Measurements from ENCODE around the gene UBE2E2.

The UBE2E2 gene

GRCh38 chr3:23459889-23460546, 256.9 kb downstream of the UBE2E2 start:
- Histone ChIP-seq H3F3A (ENCODE audit: control insufficient read depth, insufficient read depth) (no peaks in the 10 kb centered on the region), H3K4me1 (ENCODE audit: control insufficient read depth, low read length) (no peaks in the 10 kb centered on the region), H3K36me3 (ENCODE audit: control insufficient read depth, low read length) (no peaks in the 10 kb centered on the region), H3K4me3 (ENCODE audit: low read length) (no peak overlapping the region), H3K9me2 (replicated peaks; ENCODE audit: control insufficient read depth, low read length) (no peaks in the 10 kb centered on the region), H3K27me3 (ENCODE audit: control insufficient read depth, low read length) (no peaks in the 10 kb centered on the region), H3K27ac (ENCODE audit: low read depth, low read length) (no peak overlapping the region), H3K9me3 (ENCODE audit: control insufficient read depth, insufficient read depth, low read length) (no peaks in the 10 kb centered on the region), H3K4me2 (ENCODE audit: low read length) (no peak overlapping the region), H3K79me2 (ENCODE audit: control insufficient read depth, low read length) (no peaks in the 10 kb centered on the region), H4K20me1 (ENCODE audit: control insufficient read depth, insufficient read depth, low read depth, low read length) (no peaks in the 10 kb centered on the region)
- TF ChIP-seq EZH2phosphoT487 (IDR thresholded peaks at IDR 0.05; ENCODE audit: borderline replicate concordance, low read length), result no peak
- TF ChIP-seq, protein P1, sequence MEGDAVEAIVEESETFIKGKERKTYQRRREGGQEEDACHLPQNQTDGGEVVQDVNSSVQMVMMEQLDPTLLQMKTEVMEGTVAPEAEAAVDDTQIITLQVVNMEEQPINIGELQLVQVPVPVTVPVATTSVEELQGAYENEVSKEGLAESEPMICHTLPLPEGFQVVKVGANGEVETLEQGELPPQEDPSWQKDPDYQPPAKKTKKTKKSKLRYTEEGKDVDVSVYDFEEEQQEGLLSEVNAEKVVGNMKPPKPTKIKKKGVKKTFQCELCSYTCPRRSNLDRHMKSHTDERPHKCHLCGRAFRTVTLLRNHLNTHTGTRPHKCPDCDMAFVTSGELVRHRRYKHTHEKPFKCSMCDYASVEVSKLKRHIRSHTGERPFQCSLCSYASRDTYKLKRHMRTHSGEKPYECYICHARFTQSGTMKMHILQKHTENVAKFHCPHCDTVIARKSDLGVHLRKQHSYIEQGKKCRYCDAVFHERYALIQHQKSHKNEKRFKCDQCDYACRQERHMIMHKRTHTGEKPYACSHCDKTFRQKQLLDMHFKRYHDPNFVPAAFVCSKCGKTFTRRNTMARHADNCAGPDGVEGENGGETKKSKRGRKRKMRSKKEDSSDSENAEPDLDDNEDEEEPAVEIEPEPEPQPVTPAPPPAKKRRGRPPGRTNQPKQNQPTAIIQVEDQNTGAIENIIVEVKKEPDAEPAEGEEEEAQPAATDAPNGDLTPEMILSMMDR (IDR thresholded peaks at IDR 0.05; ENCODE audit: low read depth, low read length, poor library complexity, severe bottlenecking), result no peak

- H3K36me3 ChIP-seq (ENCODE audit: control insufficient read depth, low read length), result no peaks in the 10 kb centered on the region
- no peaks in the 10 kb centered on the region for H3K4me1 ChIP-seq (ENCODE audit: control insufficient read depth, low read length)
- TF ChIP-seq, protein P1 (IDR thresholded peaks at IDR 0.05; ENCODE audit: low read depth, low read length, poor library complexity, severe bottlenecking), result no peak
- H3K9me2 ChIP-seq (replicated peaks; ENCODE audit: control insufficient read depth, low read length), result no peaks in the 10 kb centered on the region
- H4K20me1 ChIP-seq (ENCODE audit: control insufficient read depth, insufficient read depth, low read depth, low read length), result no peaks in the 10 kb centered on the region
- H3K27ac ChIP-seq (ENCODE audit: low read depth, low read length), result no peak overlapping the region
- H3K4me3 ChIP-seq (ENCODE audit: low read length), result no peak overlapping the region
- H3K79me2 ChIP-seq (ENCODE audit: control insufficient read depth, low read length), result no peaks in the 10 kb centered on the region
- H3K27me3 ChIP-seq (ENCODE audit: control insufficient read depth, low read length), result no peaks in the 10 kb centered on the region
- H3K4me2 ChIP-seq (ENCODE audit: low read length), result no peak overlapping the region
- no peaks in the 10 kb centered on the region for H3K9me3 ChIP-seq (ENCODE audit: control insufficient read depth, insufficient read depth, low read length)
- H3F3A ChIP-seq (ENCODE audit: control insufficient read depth, insufficient read depth), result no peaks in the 10 kb centered on the region
Measured at GRCh38 chr3:23461069-23461468, 257.9 kb downstream of the UBE2E2 start.

- no peaks in the 10 kb centered on the region for H3K27me3 ChIP-seq (ENCODE audit: control insufficient read depth, low read length)
- no peaks in the 10 kb centered on the region for H3K4me1 ChIP-seq (ENCODE audit: control insufficient read depth, low read length)
- TF ChIP-seq, protein P1 (IDR thresholded peaks at IDR 0.05; ENCODE audit: low read depth, low read length, poor library complexity, severe bottlenecking), result no peak
- TF ChIP-seq EZH2phosphoT487 (IDR thresholded peaks at IDR 0.05; ENCODE audit: borderline replicate concordance, low read length), result no peak
- H3K9me2 ChIP-seq (replicated peaks; ENCODE audit: control insufficient read depth, low read length), result no peaks in the 10 kb centered on the region
- H3K79me2 ChIP-seq (ENCODE audit: control insufficient read depth, low read length), result no peaks in the 10 kb centered on the region
- no peaks in the 10 kb centered on the region for H3F3A ChIP-seq (ENCODE audit: control insufficient read depth, insufficient read depth)
- no peak overlapping the region for H3K4me3 ChIP-seq (ENCODE audit: low read length)
- no peaks in the 10 kb centered on the region for H4K20me1 ChIP-seq (ENCODE audit: control insufficient read depth, insufficient read depth, low read depth, low read length)
- peaks cover 10% of the 10 kb centered on the region; the same call in 1 of the 2 replicates for H3K9me3 ChIP-seq (ENCODE audit: control insufficient read depth, insufficient read depth, low read length)
- no peaks in the 10 kb centered on the region for H3K36me3 ChIP-seq (ENCODE audit: control insufficient read depth, low read length)
- H3K27ac ChIP-seq (ENCODE audit: low read depth, low read length), result no peak overlapping the region
- H3K4me2 ChIP-seq (ENCODE audit: low read length), result no peak overlapping the region
Measured at GRCh38 chr3:23463791-23464190, 260.7 kb downstream of the UBE2E2 start.
